ENCODE results near the gene EFTUD2. TPM values are rescaled to one million over a fixed set of nuclear protein-coding genes. Genes with fewer than 3 reads are reported as not detected.
A peak's percentile ranks its signal among the peaks of the same experiment; 100 is the strongest.

EFTUD2 gene
- total RNA-seq, 1 experiment from 2014 or later = 162 TPM

DNA sequence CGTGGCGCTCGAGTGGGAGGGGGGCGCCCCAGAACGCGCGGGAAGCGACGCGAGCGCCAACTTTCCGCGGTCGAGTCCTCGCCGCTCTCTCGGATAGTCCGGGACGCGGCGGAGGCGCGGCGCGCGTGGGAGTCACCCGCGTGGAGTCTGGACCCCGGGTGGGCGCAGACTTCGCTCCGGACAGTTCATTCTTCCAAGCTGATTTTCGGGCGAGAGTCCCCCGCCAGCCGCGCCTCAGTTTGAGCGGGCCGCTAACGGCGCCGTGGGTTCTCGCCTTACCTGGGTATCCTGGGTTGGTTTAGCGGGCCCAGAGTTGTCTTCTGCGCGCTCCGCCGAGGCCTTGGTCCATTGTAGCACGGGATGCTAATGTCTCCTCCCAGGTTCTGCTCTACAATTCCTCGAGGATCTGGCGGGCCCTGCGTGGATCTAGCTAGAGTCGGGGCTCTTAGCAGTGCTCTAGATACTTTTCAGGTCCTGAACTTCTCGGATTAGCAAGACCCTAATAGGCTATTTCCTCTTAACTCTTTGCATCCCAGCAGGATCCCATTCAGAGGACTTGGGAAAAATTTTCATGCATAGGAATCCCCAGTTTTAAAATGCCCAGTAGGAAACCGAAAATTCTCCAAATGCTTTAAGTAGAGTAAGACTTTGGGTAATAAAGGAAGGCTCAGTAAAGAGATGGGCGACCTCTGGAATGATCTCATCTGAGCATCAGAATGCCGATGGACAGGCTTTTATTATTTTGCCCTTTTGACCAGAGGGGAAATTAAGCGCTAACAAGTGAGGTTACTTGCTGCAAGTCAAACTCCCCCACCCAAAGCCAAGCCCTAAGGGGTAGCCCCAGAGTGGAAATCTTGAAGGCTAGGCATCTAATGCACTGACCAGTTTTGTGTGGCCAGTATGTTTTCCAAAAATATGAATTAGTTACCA is 68.6 kb downstream of the EFTUD2 start (continued):
- no peak for TF ChIP-seq ZBTB43 (CRISPR knock-in tag; IDR thresholded peaks at IDR 0.05)
- no peak for TF ChIP-seq RELA (CRISPR knock-in tag; IDR thresholded peaks at IDR 0.05; ENCODE audit: borderline replicate concordance)
- no peak for TF ChIP-seq ZNF671 (CRISPR knock-in tag; IDR thresholded peaks at IDR 0.05)
- no peak for TF ChIP-seq STAT6 (CRISPR knock-in tag; conservative IDR thresholded peaks at IDR 0.05; ENCODE audit: low read depth)
- TF ChIP-seq, protein P1, sequence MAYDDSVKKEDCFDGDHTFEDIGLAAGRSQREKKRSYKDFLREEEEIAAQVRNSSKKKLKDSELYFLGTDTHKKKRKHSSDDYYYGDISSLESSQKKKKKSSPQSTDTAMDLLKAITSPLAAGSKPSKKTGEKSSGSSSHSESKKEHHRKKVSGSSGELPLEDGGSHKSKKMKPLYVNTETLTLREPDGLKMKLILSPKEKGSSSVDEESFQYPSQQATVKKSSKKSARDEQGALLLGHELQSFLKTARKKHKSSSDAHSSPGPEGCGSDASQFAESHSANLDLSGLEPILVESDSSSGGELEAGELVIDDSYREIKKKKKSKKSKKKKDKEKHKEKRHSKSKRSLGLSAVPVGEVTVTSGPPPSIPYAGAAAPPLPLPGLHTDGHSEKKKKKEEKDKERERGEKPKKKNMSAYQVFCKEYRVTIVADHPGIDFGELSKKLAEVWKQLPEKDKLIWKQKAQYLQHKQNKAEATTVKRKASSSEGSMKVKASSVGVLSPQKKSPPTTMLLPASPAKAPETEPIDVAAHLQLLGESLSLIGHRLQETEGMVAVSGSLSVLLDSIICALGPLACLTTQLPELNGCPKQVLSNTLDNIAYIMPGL (CRISPR knock-in tag; IDR thresholded peaks at IDR 0.05) = no peak
- TF ChIP-seq E2F1 (CRISPR knock-in tag; IDR thresholded peaks at IDR 0.05) = no peak
- no peak for TF ChIP-seq GRHL2 (CRISPR knock-in tag; IDR thresholded peaks at IDR 0.05; ENCODE audit: insufficient replicate concordance, severe bottlenecking)
- no peak for TF ChIP-seq RORB (CRISPR knock-in tag; IDR thresholded peaks at IDR 0.05)
- no peak for TF ChIP-seq OVOL2 (CRISPR knock-in tag; IDR thresholded peaks at IDR 0.05; ENCODE audit: borderline replicate concordance)
- TF ChIP-seq, protein P2, sequence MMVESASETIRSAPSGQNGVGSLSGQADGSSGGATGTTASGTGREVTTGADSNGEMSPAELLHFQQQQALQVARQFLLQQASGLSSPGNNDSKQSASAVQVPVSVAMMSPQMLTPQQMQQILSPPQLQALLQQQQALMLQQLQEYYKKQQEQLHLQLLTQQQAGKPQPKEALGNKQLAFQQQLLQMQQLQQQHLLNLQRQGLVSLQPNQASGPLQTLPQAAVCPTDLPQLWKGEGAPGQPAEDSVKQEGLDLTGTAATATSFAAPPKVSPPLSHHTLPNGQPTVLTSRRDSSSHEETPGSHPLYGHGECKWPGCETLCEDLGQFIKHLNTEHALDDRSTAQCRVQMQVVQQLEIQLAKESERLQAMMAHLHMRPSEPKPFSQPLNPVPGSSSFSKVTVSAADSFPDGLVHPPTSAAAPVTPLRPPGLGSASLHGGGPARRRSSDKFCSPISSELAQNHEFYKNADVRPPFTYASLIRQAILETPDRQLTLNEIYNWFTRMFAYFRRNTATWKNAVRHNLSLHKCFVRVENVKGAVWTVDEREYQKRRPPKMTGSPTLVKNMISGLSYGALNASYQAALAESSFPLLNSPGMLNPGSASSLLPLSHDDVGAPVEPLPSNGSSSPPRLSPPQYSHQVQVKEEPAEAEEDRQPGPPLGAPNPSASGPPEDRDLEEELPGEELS (CRISPR knock-in tag; IDR thresholded peaks at IDR 0.05) = no peak
- TF ChIP-seq GABPB1 (CRISPR knock-in tag; IDR thresholded peaks at IDR 0.05) = no peak
- no peak for TF ChIP-seq EMX1 (CRISPR knock-in tag; IDR thresholded peaks at IDR 0.05)
- TF ChIP-seq ZNF121 (CRISPR knock-in tag; IDR thresholded peaks at IDR 0.05) = no peak
- TF ChIP-seq, protein P3, sequence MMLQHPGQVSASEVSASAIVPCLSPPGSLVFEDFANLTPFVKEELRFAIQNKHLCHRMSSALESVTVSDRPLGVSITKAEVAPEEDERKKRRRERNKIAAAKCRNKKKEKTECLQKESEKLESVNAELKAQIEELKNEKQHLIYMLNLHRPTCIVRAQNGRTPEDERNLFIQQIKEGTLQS (CRISPR knock-in tag; conservative IDR thresholded peaks at IDR 0.05) = no peak
- TF ChIP-seq, protein P4, sequence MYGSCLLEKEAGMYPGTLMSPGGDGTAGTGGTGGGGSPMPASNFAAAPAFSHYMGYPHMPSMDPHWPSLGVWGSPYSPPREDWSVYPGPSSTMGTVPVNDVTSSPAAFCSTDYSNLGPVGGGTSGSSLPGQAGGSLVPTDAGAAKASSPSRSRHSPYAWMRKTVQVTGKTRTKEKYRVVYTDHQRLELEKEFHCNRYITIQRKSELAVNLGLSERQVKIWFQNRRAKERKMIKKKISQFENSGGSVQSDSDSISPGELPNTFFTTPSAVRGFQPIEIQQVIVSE (CRISPR knock-in tag; IDR thresholded peaks at IDR 0.05; ENCODE audit: borderline replicate concordance) = no peak
- no peak for TF ChIP-seq TCF7 (CRISPR knock-in tag; IDR thresholded peaks at IDR 0.05; ENCODE audit: low read depth)
- TF ChIP-seq ETV6 (CRISPR knock-in tag; IDR thresholded peaks at IDR 0.05) = no peak
- TF ChIP-seq NFATC4 (CRISPR knock-in tag; IDR thresholded peaks at IDR 0.05) = no peak
- TF ChIP-seq IRF1 (CRISPR knock-in tag; IDR thresholded peaks at IDR 0.05) = 0 out of 2 replicates have a peak, but pooled peaks have one; percentile 49
- 0 out of 2 replicates have a peak, but pooled peaks have one; percentile 17 for TF ChIP-seq ESRRA (CRISPR knock-in tag; IDR thresholded peaks at IDR 0.05; ENCODE audit: borderline replicate concordance)
- TF ChIP-seq SP1 (CRISPR knock-in tag; conservative IDR thresholded peaks at IDR 0.05) = no peak
- no peak for TF ChIP-seq FOXK1 (CRISPR knock-in tag; IDR thresholded peaks at IDR 0.05)
- no peak for TF ChIP-seq SMAD3 (CRISPR knock-in tag; IDR thresholded peaks at IDR 0.05; ENCODE audit: borderline replicate concordance)
- TF ChIP-seq SOX15 (CRISPR knock-in tag; IDR thresholded peaks at IDR 0.05) = no peak
- TF ChIP-seq JAZF1 (CRISPR knock-in tag; IDR thresholded peaks at IDR 0.05) = no peak
- TF ChIP-seq CBFB (CRISPR knock-in tag; IDR thresholded peaks at IDR 0.05; ENCODE audit: low read depth) = no peak
- TF ChIP-seq CREB1 (CRISPR knock-in tag; IDR thresholded peaks at IDR 0.05) = no peak

Measured in WTC11 (cell line).